Measurements from ENCODE around the gene TAX1BP3.
A peak's percentile ranks its signal among the peaks of the same experiment; 100 is the strongest.
"Not testable (repeated sequence)": the region's sequence is repeated elsewhere in the genome, so short reads cannot be mapped to it uniquely, and the experiment has no call there.

Gene TAX1BP3

GRCh38 chr17:3668279-3669084 lies at the start of gene TAX1BP3, which contains the start of gene EMC6:
TSS of gene TAX1BP3 (minus strand) at chr17:3668578. CDS start at chr17:3668526, 52 bp downstream.
TSS of gene EMC6 (plus strand) at chr17:3668812. CDS start at chr17:3669147, 335 bp downstream.
- peak; percentile 94 to 97 for DNase-seq

- no peak for DNase-seq
Measured at GRCh38 chr17:3715296-3715695, 46.9 kb upstream of the TAX1BP3 start.

GRCh38 chr17:3712811-3713463 lies 44.6 kb upstream of the TAX1BP3 start:
- DNase-seq: no peak

- DNase-seq: no peak
Measured at GRCh38 chr17:3710951-3711383, 42.6 kb upstream of the TAX1BP3 start.

GRCh38 chr17:3708366-3708765 lies 40.0 kb upstream of the TAX1BP3 start:
- DNase-seq: no peak

GRCh38 chr17:3705718-3705984 lies 37.3 kb upstream of the TAX1BP3 start:
- not testable (repeated sequence) for DNase-seq

- DNase-seq: no peak
Measured at GRCh38 chr17:3704931-3705717, 36.7 kb upstream of the TAX1BP3 start.

- not testable (repeated sequence) for DNase-seq
Measured at GRCh38 chr17:3702041-3702539, 33.7 kb upstream of the TAX1BP3 start.

- no peak for DNase-seq
Measured at GRCh38 chr17:3699951-3700350, 31.6 kb upstream of the TAX1BP3 start.

- no peak for DNase-seq
Measured at GRCh38 chr17:3698139-3698538, 29.8 kb upstream of the TAX1BP3 start.

GRCh38 chr17:3697103-3697476 lies 28.7 kb upstream of the TAX1BP3 start:
- DNase-seq: no peak

- no peak for DNase-seq
Measured at GRCh38 chr17:3695723-3696411, 27.5 kb upstream of the TAX1BP3 start, which contains the start of gene P2RX5. TSS of gene P2RX5 (minus strand) at chr17:3696155. CDS start at chr17:3696005, 150 bp downstream.

- no peak for DNase-seq
Measured at GRCh38 chr17:3695129-3695722, 26.8 kb upstream of the TAX1BP3 start.

- no peak for DNase-seq
Measured at GRCh38 chr17:3693829-3694231, 25.5 kb upstream of the TAX1BP3 start.

GRCh38 chr17:3693141-3693540 lies 24.8 kb upstream of the TAX1BP3 start:
- no peak for DNase-seq

GRCh38 chr17:3692346-3692745 lies 24.0 kb upstream of the TAX1BP3 start:
- DNase-seq: no peak

GRCh38 chr17:3691617-3692067 lies 23.3 kb upstream of the TAX1BP3 start:
- no peak for DNase-seq

GRCh38 chr17:3690094-3690715 lies 21.8 kb upstream of the TAX1BP3 start:
- no peak for DNase-seq

GRCh38 chr17:3689262-3690093 lies 21.1 kb upstream of the TAX1BP3 start:
- no peak for DNase-seq

GRCh38 chr17:3688852-3689261 lies 20.5 kb upstream of the TAX1BP3 start:
- no peak for DNase-seq
